Kidney epithelial cell (primary cell): ENCODE data around the gene HOXB6. TPM values are rescaled to one million over a fixed set of nuclear protein-coding genes. Genes with fewer than 3 reads are reported as not detected.

ENCODE experiments used
- DNase-seq: peaks from one replicate; pipeline ENCODE4 v3.0.0-alpha.2; 2010; ENCODE audit warnings: low read depth
- H3K27me3 ChIP-seq: 2 replicates; pipeline ENCODE4 v1.6.0; 2011; ENCODE audit warnings: low read length; ENCODE audit not compliant: control insufficient read depth, insufficient read depth
- H3K36me3 ChIP-seq: 2 replicates; pipeline ENCODE4 v1.5.1; 2011; ENCODE audit warnings: low read length; ENCODE audit not compliant: control insufficient read depth, insufficient read depth
- H3K4me3 ChIP-seq: 2 replicates; pipeline ENCODE4 v1.5.1; 2011; ENCODE audit warnings: low read depth, mild to moderate bottlenecking, control low read depth, low read length
- CTCF ChIP-seq: IDR thresholded peaks from 2 replicates; pipeline ENCODE4 v1.5.1; 2011; ENCODE audit warnings: mild to moderate bottlenecking, moderate library complexity, low read length, control low read depth, inconsistent platforms; ENCODE audit not compliant: insufficient read depth, poor library complexity, severe bottlenecking
- total RNA-seq: library from RNA; depleted of rRNA; stranded (reverse); fragments of >200 nt; gene quantifications from 2 replicates; pipeline ENCODE4 v1.2.3, GENCODE V29; 2015

Gene HOXB6
- total RNA-seq, 1 donor from 2014 or later, result 30.7 TPM

- Histone ChIP-seq H3K36me3 (no peaks in the 10 kb centered on the region), H3K27me3 (no peaks in the 10 kb centered on the region), H3K4me3 (no peak overlapping the region)
- no peak for TF ChIP-seq CTCF
- peak; percentile 85 for DNase-seq
These were observed 32.8 kb upstream of the HOXB6 start for GRCh38 chr17:48637323-48638260.

DNA sequence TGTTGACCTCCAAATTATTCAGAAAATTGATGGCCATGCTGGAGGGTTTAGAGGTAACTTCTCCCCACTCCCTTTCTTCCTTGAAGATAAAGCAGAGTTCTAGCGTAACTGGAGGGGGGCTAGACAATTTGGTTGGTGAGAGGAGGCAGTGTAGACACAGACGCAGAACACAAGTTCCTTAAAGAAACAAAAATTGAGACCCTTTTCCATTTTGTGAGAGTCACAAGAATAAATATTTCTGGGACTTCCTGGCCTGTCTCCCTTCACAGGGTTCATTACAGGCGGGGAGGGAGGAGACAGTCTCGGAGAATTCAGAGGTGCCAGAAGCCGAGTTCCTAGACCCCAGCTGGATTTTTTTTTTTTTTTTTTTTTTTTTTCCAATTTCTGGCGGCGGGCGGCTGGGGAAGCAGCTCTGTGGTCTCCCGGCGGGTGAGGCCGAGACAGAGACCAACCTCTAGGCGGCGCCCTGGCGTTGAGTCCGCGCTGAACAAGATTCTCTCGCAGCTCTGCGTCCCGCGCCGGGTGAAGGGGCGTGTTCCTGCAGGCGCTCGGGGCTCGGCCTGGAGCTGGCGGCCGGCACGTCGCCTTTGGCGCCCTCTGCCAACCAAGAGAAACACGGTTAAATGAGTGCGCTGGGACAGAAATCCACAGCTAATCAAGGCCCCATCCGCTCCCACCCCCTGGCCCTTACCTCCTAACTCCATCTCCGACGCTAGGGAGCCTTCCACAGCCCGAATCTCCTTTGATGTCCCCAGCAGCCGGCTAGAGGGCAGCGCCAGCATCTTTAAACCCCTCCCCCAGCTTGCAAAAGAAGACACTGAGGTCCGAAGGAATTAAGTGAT lies 31.6 kb upstream of the HOXB6 start:
- TF ChIP-seq CTCF, result peak; percentile 80
- H3K27me3 ChIP-seq, result no peaks in the 10 kb centered on the region
- DNase-seq, result peak; percentile 80
- no peaks in the 10 kb centered on the region for H3K36me3 ChIP-seq
- H3K4me3 ChIP-seq, result no peak overlapping the region

DNA sequence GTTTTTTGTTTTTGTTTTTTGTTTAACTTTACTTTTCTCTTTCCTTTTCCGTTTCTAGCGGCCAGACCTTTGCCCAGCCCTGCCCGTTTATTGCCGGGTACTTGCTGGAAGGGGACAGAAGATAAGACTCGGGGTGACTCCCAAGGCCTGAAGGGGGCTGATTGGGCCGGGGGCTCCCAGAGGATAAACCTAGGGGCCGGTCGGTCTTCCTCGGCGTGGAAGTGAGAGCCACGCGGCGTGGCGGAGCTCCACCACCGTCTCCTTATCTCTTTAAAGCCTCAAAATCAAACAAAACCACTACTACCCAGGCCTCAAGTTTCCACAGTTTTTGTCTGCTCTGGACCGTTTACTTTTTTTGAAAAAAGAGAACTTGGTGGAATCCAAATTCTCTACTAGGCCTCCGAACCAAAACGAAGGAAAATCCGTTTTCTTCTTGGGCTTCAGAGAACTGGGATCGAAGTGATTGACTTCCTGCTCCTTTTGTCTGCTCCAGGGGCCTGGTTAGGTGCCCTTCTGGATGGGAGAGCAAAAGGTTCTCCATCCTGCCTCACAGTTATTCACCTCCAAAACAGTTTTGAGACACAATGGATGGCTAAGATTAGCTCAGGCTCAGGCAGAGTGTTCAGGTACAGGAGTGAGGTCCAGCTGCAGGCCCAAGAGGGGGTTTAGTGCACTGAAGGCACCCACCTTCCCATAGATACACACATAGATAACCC lies 29.9 kb upstream of the HOXB6 start:
- no peak for TF ChIP-seq CTCF
- Histone ChIP-seq H3K27me3 (no peaks in the 10 kb centered on the region), H3K36me3 (no peaks in the 10 kb centered on the region), H3K4me3 (no peak overlapping the region)
- DNase-seq, result no peak

GRCh38 chr17:48633266-48633677 lies 28.5 kb upstream of the HOXB6 start:
- Histone ChIP-seq H3K4me3 (no peak overlapping the region), H3K36me3 (no peaks in the 10 kb centered on the region), H3K27me3 (no peaks in the 10 kb centered on the region)
- no peak for TF ChIP-seq CTCF
- no peak for DNase-seq

- DNase-seq, result no peak
- no peaks in the 10 kb centered on the region for H3K27me3 ChIP-seq
- H3K4me3 ChIP-seq, result no peak overlapping the region
- TF ChIP-seq CTCF, result no peak
- no peaks in the 10 kb centered on the region for H3K36me3 ChIP-seq
These were observed 27.9 kb upstream of the HOXB6 start for GRCh38 chr17:48632579-48633265.
